Type B pancreatic cell (in vitro differentiated cells): Measurements from ENCODE around the gene AKT2. TPM values are rescaled to one million over a fixed set of nuclear protein-coding genes. Genes with fewer than 3 reads are reported as not detected.
"Not testable (repeated sequence)": the region's sequence is repeated elsewhere in the genome, so short reads cannot be mapped to it uniquely, and the experiment has no call there.

Experiments
- DNase-seq: peaks from one replicate; pipeline ENCODE4 v3.0.0; 2021; ENCODE audit warnings: mixed read lengths; ENCODE audit not compliant: unreplicated experiment; ENCODE audit errors: extremely low spot score
- H3K27ac Mint-ChIP-seq: 2 replicates; pipeline ENCODE4 v1.8.0; 2021; ENCODE audit warnings: mild to moderate bottlenecking, mixed read lengths
- H3K27me3 Mint-ChIP-seq: 2 replicates; pipeline ENCODE4 v1.8.0; 2021; ENCODE audit warnings: mixed read lengths
- H3K36me3 Mint-ChIP-seq: 2 replicates; pipeline ENCODE4 v1.8.0; 2021; ENCODE audit warnings: mixed read lengths
- H3K4me1 Mint-ChIP-seq: one replicate; pipeline ENCODE4 v1.8.0; 2021; ENCODE audit warnings: mixed read lengths; ENCODE audit not compliant: unreplicated experiment
- H3K4me3 Mint-ChIP-seq: 2 replicates; pipeline ENCODE4 v1.8.0; 2021; ENCODE audit warnings: mild to moderate bottlenecking, mixed read lengths
- H3K9me3 Mint-ChIP-seq: 2 replicates; pipeline ENCODE4 v1.8.0; 2021; ENCODE audit warnings: mixed read lengths
- long read RNA-seq: library from polyadenylated mRNA; unstranded; transcript quantifications from one replicate; pipeline ENCODE4 v2.0.0, GENCODE V29; 2020
- total RNA-seq: library from RNA; stranded (reverse); gene quantifications from 2 replicates; pipeline ENCODE4 v1.2.1, GENCODE V29; 2021; ENCODE audit warnings: low replicate concordance
- TF ChIP-seq, protein P1 (sequence below): fragments of 200-600 bp; sonication (generic); conservative IDR thresholded peaks from 2 replicates; pipeline ENCODE4 v1.5.0; 2021; ENCODE audit warnings: antibody characterized with exemption, mild to moderate bottlenecking

The AKT2 gene
- total RNA-seq = 138 and 149 TPM in 2 replicates
- long read RNA-seq, partial matches to known transcripts = 1 of 2 reads
- long read RNA-seq, other reads (novel, unspliced or antisense) = 1 of 2 reads

DNA sequence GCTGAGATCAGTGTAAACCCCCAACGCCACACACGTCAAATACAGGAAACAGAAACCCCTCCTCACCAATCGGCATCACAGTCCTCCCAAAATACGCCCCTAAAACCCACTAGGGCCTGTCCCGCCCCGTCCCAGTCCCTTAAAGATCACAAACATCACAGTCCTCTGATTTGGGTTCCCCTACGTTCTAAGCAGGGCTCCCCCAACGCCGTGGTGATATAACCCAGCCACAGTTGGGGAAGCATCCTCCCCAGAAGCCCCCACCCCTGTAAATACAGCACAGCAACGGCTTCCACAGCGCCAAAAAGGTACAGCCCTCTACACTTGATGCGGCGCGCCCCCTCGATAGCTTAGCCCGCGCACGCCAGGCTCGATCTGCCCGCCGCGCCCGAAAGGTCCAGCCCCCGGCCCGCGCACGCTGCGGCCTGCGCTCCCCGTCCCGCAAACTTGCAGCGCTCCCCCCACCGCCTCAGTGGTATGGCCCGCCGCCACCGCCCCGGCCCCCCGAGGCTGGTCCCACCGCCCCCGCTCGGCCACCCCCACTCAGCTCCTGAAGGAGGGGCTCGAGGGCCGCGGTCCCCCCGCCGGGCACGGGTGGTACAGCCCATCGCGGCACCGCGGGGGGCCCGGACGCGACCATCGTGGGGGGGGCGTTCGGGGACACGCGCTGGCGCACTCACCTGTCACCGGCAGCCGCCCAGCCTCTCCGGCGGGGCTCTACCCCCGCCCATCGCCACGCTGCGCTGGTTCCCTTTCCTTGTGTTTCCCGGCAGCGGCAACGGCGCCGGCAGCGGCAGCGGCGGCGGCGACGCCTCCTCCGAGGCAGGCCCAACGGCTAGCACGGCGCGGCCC, at the start of gene AKT2:
Gene AKT2 (minus strand): TSS at position 845 of the 852 bp plus-strand sequence. CDS start 20,078 bp downstream, outside the sequence.
- peak within 1 kb of the TSS; percentile 97 for H3K4me3 Mint-ChIP-seq
- H3K9me3 Mint-ChIP-seq = no peaks in the 10 kb centered on the region
- H3K4me1 Mint-ChIP-seq = peaks cover 28% of the 10 kb centered on the region
- H3K27me3 Mint-ChIP-seq = no peaks in the 10 kb centered on the region
- peak; percentile 91 for DNase-seq
- H3K27ac Mint-ChIP-seq = peak within 1 kb of the TSS; percentile 99
- no peaks in the 10 kb centered on the region for H3K36me3 Mint-ChIP-seq
- TF ChIP-seq, protein P1, sequence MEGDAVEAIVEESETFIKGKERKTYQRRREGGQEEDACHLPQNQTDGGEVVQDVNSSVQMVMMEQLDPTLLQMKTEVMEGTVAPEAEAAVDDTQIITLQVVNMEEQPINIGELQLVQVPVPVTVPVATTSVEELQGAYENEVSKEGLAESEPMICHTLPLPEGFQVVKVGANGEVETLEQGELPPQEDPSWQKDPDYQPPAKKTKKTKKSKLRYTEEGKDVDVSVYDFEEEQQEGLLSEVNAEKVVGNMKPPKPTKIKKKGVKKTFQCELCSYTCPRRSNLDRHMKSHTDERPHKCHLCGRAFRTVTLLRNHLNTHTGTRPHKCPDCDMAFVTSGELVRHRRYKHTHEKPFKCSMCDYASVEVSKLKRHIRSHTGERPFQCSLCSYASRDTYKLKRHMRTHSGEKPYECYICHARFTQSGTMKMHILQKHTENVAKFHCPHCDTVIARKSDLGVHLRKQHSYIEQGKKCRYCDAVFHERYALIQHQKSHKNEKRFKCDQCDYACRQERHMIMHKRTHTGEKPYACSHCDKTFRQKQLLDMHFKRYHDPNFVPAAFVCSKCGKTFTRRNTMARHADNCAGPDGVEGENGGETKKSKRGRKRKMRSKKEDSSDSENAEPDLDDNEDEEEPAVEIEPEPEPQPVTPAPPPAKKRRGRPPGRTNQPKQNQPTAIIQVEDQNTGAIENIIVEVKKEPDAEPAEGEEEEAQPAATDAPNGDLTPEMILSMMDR = no peak

DNA sequence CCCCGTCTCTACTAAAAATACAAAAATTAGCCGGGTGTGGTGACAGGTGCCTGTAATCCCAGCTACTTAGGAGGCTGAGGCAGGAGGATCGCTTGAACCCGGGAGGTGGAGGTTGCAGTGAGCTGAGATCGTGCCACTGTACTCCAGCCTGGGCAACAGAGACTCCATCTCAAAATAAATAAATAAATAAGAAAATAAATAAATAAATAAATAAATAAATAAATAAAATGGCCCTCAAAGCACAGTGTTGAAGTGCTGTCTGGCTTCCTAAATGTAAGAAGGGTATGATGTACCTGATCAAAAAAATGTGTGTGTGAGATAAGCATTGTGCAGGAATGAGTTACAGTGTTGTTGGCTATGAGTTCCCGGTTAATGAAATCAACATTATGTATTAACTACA, 47.9 kb upstream of the AKT2 start:
- not testable (repeated sequence) for H3K27ac Mint-ChIP-seq, H3K4me3 Mint-ChIP-seq, H3K9me3 Mint-ChIP-seq, H3K27me3 Mint-ChIP-seq, DNase-seq, H3K4me1 Mint-ChIP-seq
- H3K36me3 Mint-ChIP-seq = peaks cover 15% of the 10 kb centered on the region

DNA sequence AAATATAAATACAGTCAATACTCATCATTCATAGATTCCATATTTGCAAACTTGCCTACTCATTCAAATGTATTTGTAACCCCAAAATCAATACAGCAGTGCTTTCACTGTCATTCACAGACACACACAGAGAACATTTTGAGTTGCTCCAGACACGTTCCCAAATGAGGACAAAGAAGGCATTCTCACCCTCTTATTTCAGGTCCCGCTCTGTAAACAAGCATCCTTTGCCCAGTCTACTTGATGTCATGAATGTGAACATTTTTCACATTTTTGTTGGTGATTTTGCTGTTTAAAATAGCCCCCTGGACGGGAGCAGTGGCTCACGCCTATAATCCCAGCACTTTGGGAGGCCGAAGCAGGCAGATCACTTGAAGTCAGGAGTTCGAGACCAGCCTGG, 47.5 kb upstream of the AKT2 start:
- peaks cover 15% of the 10 kb centered on the region for H3K36me3 Mint-ChIP-seq
- peaks cover 5% of the 10 kb centered on the region for H3K4me1 Mint-ChIP-seq
- DNase-seq = no peak
- H3K27me3 Mint-ChIP-seq = no peaks in the 10 kb centered on the region
- no peak overlapping the region for H3K4me3 Mint-ChIP-seq
- no peaks in the 10 kb centered on the region for H3K9me3 Mint-ChIP-seq
- H3K27ac Mint-ChIP-seq = no peak overlapping the region
- TF ChIP-seq, protein P1 = no peak

DNA sequence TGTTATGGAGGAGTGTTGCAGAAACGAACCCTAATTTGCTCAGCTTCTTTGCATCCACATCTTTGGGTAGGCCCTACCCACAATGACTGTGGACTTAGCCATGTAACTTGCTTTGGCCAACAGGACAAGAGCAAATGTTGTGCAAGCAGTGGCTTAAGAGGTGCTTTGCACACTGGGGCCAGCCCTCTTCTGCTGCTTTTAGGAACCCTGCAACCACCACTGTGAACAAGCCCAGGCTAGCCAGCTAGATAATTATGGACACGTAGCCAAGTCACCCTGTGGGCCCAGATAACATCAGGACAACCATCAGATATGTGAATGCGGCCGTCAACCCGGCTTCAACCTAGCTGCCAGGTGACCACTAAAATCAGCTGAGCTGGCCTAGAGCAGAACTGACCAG, 45.9 kb upstream of the AKT2 start:
- Mint-ChIP-seq H3K36me3 (peaks cover 15% of the 10 kb centered on the region), H3K27ac (peak overlapping the region; percentile 34), H3K4me3 (no peak overlapping the region), H3K27me3 (no peaks in the 10 kb centered on the region), H3K9me3 (no peaks in the 10 kb centered on the region), H3K4me1 (peaks cover 5% of the 10 kb centered on the region)
- no peak for DNase-seq
- TF ChIP-seq, protein P1 = no peak

DNA sequence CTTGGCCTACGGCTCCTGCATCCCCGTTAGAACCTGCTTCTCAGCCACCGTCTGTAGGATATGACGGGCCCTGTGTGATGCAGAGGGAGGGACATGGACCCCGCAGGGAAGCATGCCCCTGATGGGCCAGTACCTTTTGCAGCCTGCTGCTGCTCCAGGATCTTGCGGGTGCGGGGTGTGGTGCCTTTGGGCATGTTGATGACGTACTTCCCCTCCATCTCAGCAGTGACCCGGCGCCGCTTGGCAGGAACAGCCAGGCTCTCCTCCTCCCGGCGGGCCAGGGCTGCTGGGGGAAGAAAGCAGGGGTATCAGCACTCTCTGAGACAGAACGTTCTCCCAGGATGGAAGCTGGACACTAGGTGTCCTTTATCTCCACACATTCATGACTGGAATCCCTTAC, 41.1 kb upstream of the AKT2 start:
- Mint-ChIP-seq H3K4me3 (no peak overlapping the region), H3K36me3 (peaks cover 26% of the 10 kb centered on the region), H3K27me3 (no peaks in the 10 kb centered on the region), H3K4me1 (peaks cover 5% of the 10 kb centered on the region), H3K27ac (peak overlapping the region; percentile 9), H3K9me3 (no peaks in the 10 kb centered on the region)
- no peak for DNase-seq
- TF ChIP-seq, protein P1 = no peak

DNA sequence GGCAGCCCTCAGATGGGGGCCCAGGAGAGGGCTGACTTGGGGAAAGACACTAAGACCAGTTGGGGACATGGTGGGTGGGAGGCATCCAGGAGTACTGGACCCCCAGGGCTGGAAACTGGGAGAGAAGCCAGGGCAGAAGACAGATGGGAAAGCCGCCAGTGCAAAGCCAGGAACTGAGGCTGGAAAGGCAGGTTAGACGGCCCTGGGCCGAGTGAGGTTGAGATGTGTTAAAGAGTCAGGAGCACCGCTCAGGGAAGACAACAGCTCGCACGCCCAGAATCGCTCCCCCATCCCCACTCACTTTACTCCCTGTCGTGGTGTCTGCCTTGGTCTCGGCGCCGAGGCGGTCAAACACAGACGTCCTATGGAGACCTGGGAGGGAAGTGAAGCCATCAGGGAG, 38.6 kb upstream of the AKT2 start:
- H3K4me1 Mint-ChIP-seq = peaks cover under 1% of the 10 kb centered on the region

More for the DNA sequence above, 38.6 kb upstream of the AKT2 start:
- Mint-ChIP-seq H3K27ac (peak overlapping the region; percentile 34), H3K4me3 (no peak overlapping the region), H3K9me3 (no peaks in the 10 kb centered on the region), H3K27me3 (no peaks in the 10 kb centered on the region), H3K36me3 (peaks cover 25% of the 10 kb centered on the region)
- DNase-seq = no peak
- TF ChIP-seq, protein P1 = no peak
